Endothelial cell of umbilical vein (primary cell): ENCODE results near the gene CIRBP. TPM values are rescaled to one million over a fixed set of nuclear protein-coding genes. Genes with fewer than 3 reads are reported as not detected.

Experiments
- BruUV-seq: library from RNA; stranded (reverse); fragments of 400-500 nt; replicated peaks from 2 replicates; lab custom pipeline; 2021; lab: Mats Ljungman, UMichigan
- CTCF ChIA-PET: fragments of 300-600, 350-600 bp; sonication (Branson Sonifier 250); formaldehyde crosslinking; loops from one replicate; lab custom pipeline; 2021; ENCODE audit warnings: antibody characterized with exemption, inconsistent platforms; lab: Charles Lee
- POLR2A ChIA-PET: fragments of 300-600, 350-600 bp; sonication (Branson Sonifier 250); formaldehyde crosslinking; loops from one replicate; lab custom pipeline; 2021; ENCODE audit warnings: antibody characterized with exemption, inconsistent platforms; lab: Charles Lee
- DNase-seq: peaks from one replicate; pipeline ENCODE4 v3.0.0-alpha.2; 2011; ENCODE audit warnings: low read depth, low spot score
- FAIRE-seq: peaks from 2 replicates; lab custom pipeline; 2011; peaks lifted over from hg19 to GRCh38; lab: Jason Lieb, UNC
- H2AFZ ChIP-seq: 2 replicates; pipeline ENCODE4 v1.6.0; 2012; ENCODE audit warnings: low read depth, low read length, control low read depth, inconsistent platforms
- H3K27ac ChIP-seq: 2 replicates; pipeline ENCODE4 v1.5.1; 2011; ENCODE audit warnings: low read depth, mild to moderate bottlenecking, control low read depth, low read length, moderate library complexity; ENCODE audit not compliant: insufficient read depth
- H3K27me3 ChIP-seq, 2 experiments: 2 replicates each; pipeline versions ENCODE4 v1.6.0 to v1.6.1; 2011; ENCODE audit warnings: low read length in 2 of 2, mixed read lengths in 1 of 2; ENCODE audit not compliant: control insufficient read depth in 2 of 2, insufficient read depth in 2 of 2
- H3K36me3 ChIP-seq, 2 experiments: 2 replicates in 1 of 2; 3 replicates in 1 of 2; pipeline ENCODE4 v1.5.1; 2011; ENCODE audit warnings: low read length in 2 of 2, mild to moderate bottlenecking in 1 of 2, moderate library complexity in 1 of 2; ENCODE audit not compliant: control insufficient read depth in 2 of 2, insufficient read depth in 2 of 2; ENCODE audit errors: extremely low read depth in 1 of 2
- H3K4me1 ChIP-seq: 3 replicates; pipeline ENCODE4 v1.5.1; 2011; ENCODE audit warnings: mild to moderate bottlenecking, low read length; ENCODE audit not compliant: control insufficient read depth, insufficient read depth; ENCODE audit errors: extremely low read depth
- H3K4me2 ChIP-seq: 2 replicates; pipeline ENCODE4 v1.6.1; 2011; ENCODE audit warnings: low read length, control low read depth, mixed read lengths; ENCODE audit not compliant: insufficient read depth
- H3K4me3 ChIP-seq, 3 experiments: fragments of 200-600 bp in 1 of 3; sonication (generic), shearing (Covaris generic) in 1 of 3; replicated peaks in 1 of 3; 2 replicates each; pipeline ENCODE4 v1.5.1; 2011 to 2016; ENCODE audit warnings: control low read depth in 3 of 3, low read length in 3 of 3, mild to moderate bottlenecking in 2 of 3, inconsistent platforms in 1 of 3, low read depth in 1 of 3, moderate library complexity in 1 of 3; ENCODE audit not compliant: insufficient read depth in 1 of 3
- H3K79me2 ChIP-seq: 2 replicates; pipeline ENCODE4 v1.6.0; 2012; ENCODE audit warnings: low read length, inconsistent platforms; ENCODE audit not compliant: control insufficient read depth, insufficient read depth
- H3K9ac ChIP-seq: replicated peaks from 2 replicates; pipeline ENCODE3; 2011; ENCODE audit warnings: low read length, control low read depth; ENCODE audit not compliant: insufficient read depth; ENCODE audit errors: extremely low read depth
- H3K9me1 ChIP-seq: replicated peaks from 3 replicates; pipeline ENCODE4 v1.6.0; 2011; ENCODE audit warnings: mild to moderate bottlenecking, low read length; ENCODE audit not compliant: control insufficient read depth, insufficient read depth; ENCODE audit errors: extremely low read depth
- H3K9me3 ChIP-seq: replicated peaks from 2 replicates; pipeline ENCODE4 v1.5.1; 2012; ENCODE audit warnings: low read length, inconsistent platforms; ENCODE audit not compliant: control insufficient read depth, insufficient read depth
- H4K20me1 ChIP-seq: replicated peaks from 2 replicates; pipeline ENCODE3; 2011; ENCODE audit warnings: mild to moderate bottlenecking, low read length; ENCODE audit not compliant: control insufficient read depth, insufficient read depth; ENCODE audit errors: extremely low read depth
- EZH2 ChIP-seq: IDR thresholded peaks from 2 replicates; pipeline ENCODE4 v1.6.1; 2012; ENCODE audit warnings: borderline replicate concordance, low read depth, mild to moderate bottlenecking, moderate library complexity, low read length, inconsistent platforms; ENCODE audit not compliant: severe bottlenecking
- FOS ChIP-seq: IDR thresholded peaks from 2 replicates; pipeline ENCODE4 v1.6.1; 2011; ENCODE audit warnings: mild to moderate bottlenecking, low read length, moderate library complexity, borderline replicate concordance; ENCODE audit not compliant: insufficient read depth
- GATA2 ChIP-seq: IDR thresholded peaks from 2 replicates; pipeline ENCODE4 v1.7.0; 2011; ENCODE audit warnings: low read depth, mild to moderate bottlenecking, moderate library complexity, mixed read lengths, low read length; ENCODE audit not compliant: insufficient read length, insufficient read depth
- JUN ChIP-seq: IDR thresholded peaks from 2 replicates; pipeline ENCODE4 v1.6.1; 2011; ENCODE audit warnings: borderline replicate concordance, low read depth; ENCODE audit not compliant: insufficient read length, insufficient read depth
- MYC ChIP-seq: IDR thresholded peaks from one replicate; pipeline ENCODE4 v1.6.1; 2011; ENCODE audit warnings: mild to moderate bottlenecking, low read depth, low read length
- POLR2A ChIP-seq: IDR thresholded peaks from 2 replicates; pipeline ENCODE4 v1.6.1; 2012; ENCODE audit warnings: low read depth, mild to moderate bottlenecking, control low read depth, low read length
- POLR2AphosphoS5 ChIP-seq: IDR thresholded peaks from 2 replicates; pipeline ENCODE4 v1.6.1; 2012; ENCODE audit warnings: low read depth, mild to moderate bottlenecking, control low read depth, low read length, moderate library complexity; ENCODE audit not compliant: insufficient read depth
- dilution Hi-C: fragments of 300-500 bp; cut with MboI; formaldehyde crosslinking; loops from one replicate; pipeline ENCODE4 v1.15.0; 2019; ENCODE audit warnings: low sequenced_read_pairs; ENCODE audit not compliant: extremely low pct_ligation_motif_present
- intact Hi-C: fragments of 100-400 bp; cut with micrococcal nuclease; formaldehyde crosslinking; loops from one replicate; pipeline ENCODE4 v1.10.0; 2022
- polyA plus RNA-seq, 4 experiments: library from polyadenylated mRNA; depleted of rRNA in 3 of 4; stranded (reverse) in 3 of 4; unstranded in 1 of 4; fragments of >200 nt; gene quantifications; 2 replicates each; pipeline versions ENCODE4 v1.2.1 to v1.2.3, GENCODE V29; 2011 to 2012; ENCODE audit warnings: missing spikeins in 1 of 4
- total RNA-seq: library from RNA; stranded (reverse); gene quantifications from 2 replicates; pipeline ENCODE4 v1.2.3, GENCODE V29; 2021
- TF ChIP-seq, protein P1 (sequence below): IDR thresholded peaks from 2 replicates; pipeline ENCODE4 v1.6.1; 2011; ENCODE audit not compliant: insufficient read depth, insufficient read length
- TF ChIP-seq, protein P2 (sequence below), 2 donors: IDR thresholded peaks; 1 replicate in 1 of 2; 2 replicates in 1 of 2; pipeline ENCODE4 v1.5.1; 2011; ENCODE audit warnings: low read length in 2 of 2, mild to moderate bottlenecking in 2 of 2, moderate library complexity in 2 of 2, control low read depth in 1 of 2, inconsistent platforms in 1 of 2, low read depth in 1 of 2; ENCODE audit not compliant: insufficient read depth in 1 of 2; ENCODE audit errors: extremely low read depth in 1 of 2

The CIRBP gene
- total and polyA plus RNA-seq, 2 donors (not counting 3 experiments of a cell fraction or from before 2014, with no cell fraction given): 225 to 439 TPM

DNA sequence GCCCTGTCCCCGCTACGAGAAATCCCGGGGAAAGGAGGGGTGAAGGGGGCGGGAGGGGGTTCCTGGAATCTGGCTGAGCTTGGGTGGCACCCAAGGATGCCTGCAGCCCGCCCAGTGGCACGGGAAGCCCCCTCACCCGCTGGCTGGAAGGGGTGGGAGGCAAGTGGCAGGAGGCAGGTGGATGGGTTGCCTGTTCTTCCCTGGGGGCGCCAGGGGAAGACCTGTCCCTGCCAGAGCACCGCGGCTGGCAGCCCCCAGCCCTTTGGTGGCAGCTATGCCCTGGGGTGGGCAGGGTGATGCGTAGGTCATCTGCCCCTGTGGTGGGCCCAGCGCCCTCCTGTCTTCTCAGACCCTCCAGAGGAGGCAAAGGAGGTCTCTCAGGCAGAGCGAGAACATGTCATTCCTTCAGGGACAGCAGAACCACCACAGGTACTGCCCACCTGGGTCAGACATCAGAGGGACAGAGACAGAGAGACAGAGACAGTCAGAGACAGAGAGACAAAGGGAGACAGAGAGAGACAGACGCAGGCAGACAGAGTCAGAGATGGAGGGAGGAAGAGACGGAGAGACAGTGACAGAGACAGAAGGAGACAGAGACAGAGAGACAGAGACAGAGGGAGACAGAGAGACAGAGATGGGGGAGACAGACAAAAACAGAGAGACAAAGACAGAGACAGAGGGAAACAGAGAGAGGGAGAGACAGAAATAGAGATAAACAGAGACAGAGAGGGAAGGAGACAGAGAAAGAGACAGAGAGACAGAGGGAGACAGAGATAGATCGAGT is 53.3 kb downstream of the CIRBP start:
- CTCF ChIA-PET: no interaction called here
- Histone ChIP-seq H3K36me3 (no peaks in the 10 kb centered on the region), H3K4me2 (no peak overlapping the region), H3K79me2 (no peaks in the 10 kb centered on the region), H3K9ac (no peak overlapping the region), H3K9me3 (no peaks in the 10 kb centered on the region), H3K4me1 (peaks cover 8% of the 10 kb centered on the region), H3K9me1 (no peaks in the 10 kb centered on the region), H3K4me3 (no peak overlapping the region), H3K27me3 (peaks cover 6 to 9% of the 10 kb centered on the region in 2 experiments), H4K20me1 (no peaks in the 10 kb centered on the region), H2AFZ (no peak overlapping the region), H3K27ac (no peak overlapping the region)
- dilution Hi-C loops (no loop called here), intact Hi-C loops (no loop called here)
- BruUV-seq: no TSS peak
- no peak for TF ChIP-seq FOS
- TF ChIP-seq, protein P1, sequence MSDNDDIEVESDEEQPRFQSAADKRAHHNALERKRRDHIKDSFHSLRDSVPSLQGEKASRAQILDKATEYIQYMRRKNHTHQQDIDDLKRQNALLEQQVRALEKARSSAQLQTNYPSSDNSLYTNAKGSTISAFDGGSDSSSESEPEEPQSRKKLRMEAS: no peak
- TF ChIP-seq, protein P2, sequence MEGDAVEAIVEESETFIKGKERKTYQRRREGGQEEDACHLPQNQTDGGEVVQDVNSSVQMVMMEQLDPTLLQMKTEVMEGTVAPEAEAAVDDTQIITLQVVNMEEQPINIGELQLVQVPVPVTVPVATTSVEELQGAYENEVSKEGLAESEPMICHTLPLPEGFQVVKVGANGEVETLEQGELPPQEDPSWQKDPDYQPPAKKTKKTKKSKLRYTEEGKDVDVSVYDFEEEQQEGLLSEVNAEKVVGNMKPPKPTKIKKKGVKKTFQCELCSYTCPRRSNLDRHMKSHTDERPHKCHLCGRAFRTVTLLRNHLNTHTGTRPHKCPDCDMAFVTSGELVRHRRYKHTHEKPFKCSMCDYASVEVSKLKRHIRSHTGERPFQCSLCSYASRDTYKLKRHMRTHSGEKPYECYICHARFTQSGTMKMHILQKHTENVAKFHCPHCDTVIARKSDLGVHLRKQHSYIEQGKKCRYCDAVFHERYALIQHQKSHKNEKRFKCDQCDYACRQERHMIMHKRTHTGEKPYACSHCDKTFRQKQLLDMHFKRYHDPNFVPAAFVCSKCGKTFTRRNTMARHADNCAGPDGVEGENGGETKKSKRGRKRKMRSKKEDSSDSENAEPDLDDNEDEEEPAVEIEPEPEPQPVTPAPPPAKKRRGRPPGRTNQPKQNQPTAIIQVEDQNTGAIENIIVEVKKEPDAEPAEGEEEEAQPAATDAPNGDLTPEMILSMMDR (IDR thresholded peaks at IDR 0.05; ENCODE audit: extremely low read depth in 1 of 2, insufficient read depth in 1 of 2, low read depth in 1 of 2, low read length in 2 of 2): no peak
- TF ChIP-seq EZH2: no peak
- no peak for TF ChIP-seq JUN
- no peak for TF ChIP-seq GATA2
- TF ChIP-seq MYC: no peak
- TF ChIP-seq POLR2AphosphoS5: no peak
- TF ChIP-seq POLR2A: no peak
- DNase-seq (no peak), FAIRE-seq (no peak)
- POLR2A ChIA-PET: no interaction called here
